ENCODE measurements around the gene GOLGA7B. TPM values are rescaled to one million over a fixed set of nuclear protein-coding genes. Genes with fewer than 3 reads are reported as not detected.

GOLGA7B gene
- total RNA-seq, 1 donor from 2014 or later, result 0.05 TPM

DNA sequence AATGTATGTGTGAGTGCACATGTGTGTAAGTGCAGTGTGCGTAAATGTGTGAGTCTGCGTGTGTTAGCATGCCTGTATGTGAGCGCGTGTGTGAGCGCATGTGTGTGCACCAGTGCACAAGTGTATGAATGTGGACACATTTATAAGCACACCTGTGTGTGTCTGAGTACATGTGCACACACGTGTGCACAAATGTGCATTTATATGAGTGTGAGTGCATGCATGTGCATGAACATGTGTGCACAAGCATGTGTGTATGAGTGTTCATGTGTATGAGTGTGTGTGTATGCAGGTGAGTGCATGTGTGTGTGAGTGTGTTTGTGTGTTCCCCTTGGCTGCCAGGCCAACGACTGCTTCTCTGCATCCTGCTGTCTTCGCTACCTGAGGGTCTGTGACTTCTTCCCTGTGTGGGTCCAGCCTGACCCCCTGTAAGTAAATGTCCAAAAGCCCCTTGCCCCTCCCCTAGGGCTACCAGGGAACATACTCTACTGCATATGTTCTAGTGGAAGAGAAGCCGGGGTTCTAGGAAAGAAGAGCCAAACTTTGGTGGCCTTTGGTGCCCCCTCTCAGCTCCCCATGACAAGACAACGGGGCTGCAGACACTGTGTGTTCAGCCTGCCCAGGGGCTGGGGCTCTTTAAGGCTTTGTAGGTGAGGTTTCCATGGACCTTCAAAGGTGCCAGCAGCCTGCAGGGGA, 17.0 kb downstream of the GOLGA7B start:
- Mint-ChIP-seq H3K27me3 (ENCODE audit: unreplicated experiment) (peaks cover 21% of the 10 kb centered on the region), H3K4me3 (ENCODE audit: unreplicated experiment) (no peak overlapping the region), H3K9me3 (ENCODE audit: unreplicated experiment) (no peaks in the 10 kb centered on the region), H3K4me1 (ENCODE audit: unreplicated experiment) (peaks cover 19% of the 10 kb centered on the region), H3K27ac (ENCODE audit: unreplicated experiment) (no peak overlapping the region), H3K36me3 (ENCODE audit: unreplicated experiment) (no peaks in the 10 kb centered on the region)
- no peak for TF ChIP-seq CTCF (IDR thresholded peaks at IDR 0.05)
- DNase-seq (ENCODE audit: extremely low spot score, unreplicated experiment), result no peak

- no peak for TF ChIP-seq CTCF (IDR thresholded peaks at IDR 0.05)
- H3K27me3 Mint-ChIP-seq (ENCODE audit: unreplicated experiment), result peaks cover 22% of the 10 kb centered on the region
- no peaks in the 10 kb centered on the region for H3K9me3 Mint-ChIP-seq (ENCODE audit: unreplicated experiment)
- H3K4me1 Mint-ChIP-seq (ENCODE audit: unreplicated experiment), result peaks cover 13% of the 10 kb centered on the region
- DNase-seq (ENCODE audit: extremely low spot score, unreplicated experiment), result no peak
- no peaks in the 10 kb centered on the region for H3K36me3 Mint-ChIP-seq (ENCODE audit: unreplicated experiment)
- H3K4me3 Mint-ChIP-seq (ENCODE audit: unreplicated experiment), result no peak overlapping the region
- H3K27ac Mint-ChIP-seq (ENCODE audit: unreplicated experiment), result no peak overlapping the region
Measured at GRCh38 chr10:97867220-97867800, 17.7 kb downstream of the GOLGA7B start.

DNA sequence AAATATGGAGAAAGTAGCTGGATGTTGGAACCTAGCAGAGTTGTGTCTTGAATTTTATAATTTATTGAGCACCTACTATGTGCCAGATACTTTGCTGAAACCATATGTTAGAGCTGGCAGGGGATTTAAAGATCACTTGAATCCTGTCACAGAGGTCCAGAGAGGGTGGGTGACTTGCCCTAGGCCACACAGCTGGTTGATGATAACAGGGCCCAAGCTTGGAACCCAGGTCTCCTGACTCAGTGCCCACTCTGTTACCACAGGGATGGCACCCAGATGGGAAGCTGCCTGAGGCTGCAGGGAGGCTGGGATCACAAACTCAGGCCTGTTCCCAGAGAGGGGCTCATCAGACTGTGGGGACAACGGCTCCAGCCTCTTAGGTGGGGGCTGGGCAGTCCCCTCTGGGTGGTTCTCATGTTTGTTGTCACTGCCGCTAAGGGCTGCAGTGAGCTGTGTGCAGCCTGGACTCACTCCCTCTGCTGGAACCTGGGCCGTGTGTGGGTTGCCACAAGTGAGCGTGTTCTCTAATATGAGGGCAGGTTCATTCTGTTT, 18.6 kb downstream of the GOLGA7B start:
- no peak overlapping the region for H3K4me3 Mint-ChIP-seq (ENCODE audit: unreplicated experiment)
- no peak overlapping the region for H3K27ac Mint-ChIP-seq (ENCODE audit: unreplicated experiment)
- peaks cover 13% of the 10 kb centered on the region for H3K4me1 Mint-ChIP-seq (ENCODE audit: unreplicated experiment)
- no peak for DNase-seq (ENCODE audit: extremely low spot score, unreplicated experiment)
- no peaks in the 10 kb centered on the region for H3K9me3 Mint-ChIP-seq (ENCODE audit: unreplicated experiment)
- H3K27me3 Mint-ChIP-seq (ENCODE audit: unreplicated experiment), result peaks cover 29% of the 10 kb centered on the region
- no peaks in the 10 kb centered on the region for H3K36me3 Mint-ChIP-seq (ENCODE audit: unreplicated experiment)
- TF ChIP-seq CTCF (IDR thresholded peaks at IDR 0.05), result no peak

DNA sequence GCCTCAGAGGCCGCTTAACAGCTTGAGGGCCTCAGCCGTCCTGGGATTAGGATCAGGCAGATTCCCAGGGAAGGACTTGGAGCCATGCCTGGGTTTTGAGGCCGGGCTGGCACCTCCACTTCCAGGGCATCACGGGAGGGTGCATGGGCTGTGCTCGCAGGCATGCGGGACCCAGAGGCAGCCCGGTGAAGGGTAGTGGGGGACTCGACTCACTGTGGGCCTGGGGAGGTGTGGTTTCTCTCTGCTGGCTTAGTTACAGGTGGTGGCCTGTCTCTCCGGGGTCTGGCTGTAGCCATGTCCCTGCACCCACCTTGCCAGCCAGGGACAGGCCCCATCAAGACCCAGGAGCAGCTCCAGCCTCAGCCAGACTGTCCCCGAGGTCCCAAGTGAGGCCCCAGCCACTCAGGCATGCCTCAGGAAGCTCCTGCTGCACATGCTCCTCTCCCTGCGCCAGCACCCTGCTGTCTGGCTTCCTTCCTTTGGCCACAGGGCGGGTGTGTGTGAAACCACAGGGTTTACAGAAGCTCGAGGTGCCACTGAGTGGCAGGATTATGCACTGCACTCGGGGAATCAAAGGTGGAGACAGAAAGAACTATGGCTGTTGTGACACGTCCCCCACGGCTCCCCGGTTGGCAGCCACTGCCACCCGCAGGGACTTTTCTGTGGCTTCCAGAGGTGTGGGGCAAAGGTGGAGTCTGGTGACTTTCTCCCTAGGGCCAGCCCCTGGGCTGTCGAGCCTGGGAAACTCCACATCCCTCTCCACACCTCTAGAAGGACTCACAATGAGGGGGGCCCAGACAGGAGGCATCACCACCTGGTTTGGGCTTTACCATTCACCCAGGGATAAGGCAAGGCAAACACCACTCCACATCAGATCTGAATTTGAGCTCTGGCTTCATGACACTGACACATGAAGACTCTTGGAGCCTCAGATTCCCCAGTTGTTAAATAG, 19.7 kb downstream of the GOLGA7B start:
- peaks cover 13% of the 10 kb centered on the region for H3K4me1 Mint-ChIP-seq (ENCODE audit: unreplicated experiment)
- peaks cover 29% of the 10 kb centered on the region for H3K27me3 Mint-ChIP-seq (ENCODE audit: unreplicated experiment)
- H3K4me3 Mint-ChIP-seq (ENCODE audit: unreplicated experiment), result no peak overlapping the region
- H3K36me3 Mint-ChIP-seq (ENCODE audit: unreplicated experiment), result no peaks in the 10 kb centered on the region
- no peaks in the 10 kb centered on the region for H3K9me3 Mint-ChIP-seq (ENCODE audit: unreplicated experiment)
- TF ChIP-seq CTCF (IDR thresholded peaks at IDR 0.05), result peak; percentile 84
- peak overlapping the region; percentile 27 for H3K27ac Mint-ChIP-seq (ENCODE audit: unreplicated experiment)
- DNase-seq (ENCODE audit: extremely low spot score, unreplicated experiment), result peak; percentile 95

Measured in osteocyte (in vitro differentiated cells).